Suppressor macrophage treated with lipopolysaccharide for 1 hour (primary cell): ENCODE measurements around the gene PHF14.
"Not testable (repeated sequence)": the region's sequence is repeated elsewhere in the genome, so short reads cannot be mapped to it uniquely, and the experiment has no call there.

ENCODE experiments used
- DNase-seq, 3 donors: peaks; one replicate each; pipeline ENCODE4 v3.0.0-alpha.2; 2020 to 2022

PHF14 gene

GRCh38 chr7:10973061-10973941 is at the start of gene PHF14:
PHF14 (plus strand) TSS chr7:10973872; CDS start chr7:10974324, 452 bp downstream.
- peak; percentile 98 to 99 (median 98) for DNase-seq

- DNase-seq, result no peak
Measured at GRCh38 chr7:10924370-10924769, 49.3 kb upstream of the PHF14 start.

- not testable (repeated sequence) for DNase-seq
Measured at GRCh38 chr7:10928203-10928602, 45.5 kb upstream of the PHF14 start.

GRCh38 chr7:10930551-10930950 is 43.1 kb upstream of the PHF14 start:
- DNase-seq, result no peak

- no peak for DNase-seq
Measured at GRCh38 chr7:10931161-10931560, 42.5 kb upstream of the PHF14 start.

GRCh38 chr7:10934292-10934691 is 39.4 kb upstream of the PHF14 start:
- DNase-seq, result no peak

- DNase-seq, result peak; percentile 3 to 18 (median 14)
Measured at GRCh38 chr7:10939237-10939910, 34.3 kb upstream of the PHF14 start.

- peak; percentile 97 to 98 (median 98) for DNase-seq
Measured at GRCh38 chr7:10939911-10940703, 33.6 kb upstream of the PHF14 start.

- peak in 2 of 3 donors; percentile 1 to 12 for DNase-seq
Measured at GRCh38 chr7:10940704-10941355, 32.8 kb upstream of the PHF14 start.

GRCh38 chr7:10950494-10950893 is 23.2 kb upstream of the PHF14 start:
- no peak for DNase-seq

- DNase-seq, result not testable (repeated sequence)
Measured at GRCh38 chr7:10950974-10951578, 22.6 kb upstream of the PHF14 start.

- no peak for DNase-seq
Measured at GRCh38 chr7:10952588-10952987, 21.1 kb upstream of the PHF14 start.

GRCh38 chr7:10953078-10953750 is 20.5 kb upstream of the PHF14 start:
- not testable (repeated sequence) for DNase-seq

GRCh38 chr7:10956528-10956927 is 17.1 kb upstream of the PHF14 start:
- no peak for DNase-seq

GRCh38 chr7:10960242-10960641 is 13.4 kb upstream of the PHF14 start:
- not testable (repeated sequence) for DNase-seq

- not testable (repeated sequence) for DNase-seq
Measured at GRCh38 chr7:10965016-10965415, 8.7 kb upstream of the PHF14 start.

- DNase-seq, result no peak
Measured at GRCh38 chr7:10972174-10972573, 1.5 kb upstream of the PHF14 start.

GRCh38 chr7:10973942-10974911 is 555 bp downstream of the PHF14 start:
- peak; percentile 25 to 40 (median 39) for DNase-seq

GRCh38 chr7:10977113-10977512 is 3.4 kb downstream of the PHF14 start:
- no peak for DNase-seq

- DNase-seq, result no peak
Measured at GRCh38 chr7:10981317-10981716, 7.6 kb downstream of the PHF14 start.
